ENCODE measurements around the gene CBLN3. TPM values are rescaled to one million over a fixed set of nuclear protein-coding genes. Genes with fewer than 3 reads are reported as not detected.
"Not testable (repeated sequence)": the region's sequence is repeated elsewhere in the genome, so short reads cannot be mapped to it uniquely, and the experiment has no call there.

The CBLN3 gene
- total RNA-seq, 1 donor from 2014 or later, result 2.4 TPM

DNA sequence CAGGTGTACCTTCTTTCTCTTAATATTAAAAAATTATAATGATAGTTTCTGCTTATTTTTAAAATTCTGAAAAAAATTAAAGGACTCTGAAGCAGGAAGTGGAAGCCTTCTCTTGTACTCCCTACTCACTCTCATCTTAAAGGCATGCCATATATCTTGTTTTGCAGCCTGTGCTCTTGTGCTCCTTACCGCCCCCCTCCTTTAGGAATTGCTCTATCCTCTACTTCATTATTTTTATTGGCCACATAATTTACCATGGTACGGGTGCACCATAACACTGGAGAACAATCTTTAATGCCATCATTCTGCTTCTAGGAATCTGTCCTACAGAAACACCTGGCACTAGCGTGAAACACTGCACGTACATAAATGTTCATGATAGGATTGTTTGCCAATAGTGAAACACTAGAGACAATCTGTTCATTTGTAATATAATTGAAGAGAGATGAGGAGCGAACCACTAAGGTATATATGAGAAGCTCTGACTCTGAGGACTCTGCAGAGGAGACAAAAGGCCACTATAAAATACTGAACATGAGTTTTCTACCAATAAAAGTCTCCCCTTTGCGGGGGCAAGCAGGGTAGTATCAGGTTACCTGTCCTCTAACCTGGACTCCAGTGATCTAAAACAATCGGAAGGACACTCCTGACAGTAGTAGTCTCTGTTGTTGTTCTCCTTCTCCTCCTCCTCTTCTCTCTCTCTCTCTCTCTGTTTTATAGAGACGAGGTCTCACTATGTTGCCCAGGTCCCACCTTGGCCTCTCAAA, 37.0 kb downstream of the CBLN3 start:
- DNase-seq (ENCODE audit: extremely low spot score, unreplicated experiment), result no peak
- peaks cover 5% of the 10 kb centered on the region for H3K9me3 Mint-ChIP-seq
- no peaks in the 10 kb centered on the region for H3K36me3 Mint-ChIP-seq
- peaks cover 56% of the 10 kb centered on the region for H3K4me1 Mint-ChIP-seq (ENCODE audit: unreplicated experiment)
- H3K4me3 Mint-ChIP-seq, result peak overlapping the region; percentile 56
- H3K27ac Mint-ChIP-seq, result peak overlapping the region; percentile 76
- TF ChIP-seq, protein P1, sequence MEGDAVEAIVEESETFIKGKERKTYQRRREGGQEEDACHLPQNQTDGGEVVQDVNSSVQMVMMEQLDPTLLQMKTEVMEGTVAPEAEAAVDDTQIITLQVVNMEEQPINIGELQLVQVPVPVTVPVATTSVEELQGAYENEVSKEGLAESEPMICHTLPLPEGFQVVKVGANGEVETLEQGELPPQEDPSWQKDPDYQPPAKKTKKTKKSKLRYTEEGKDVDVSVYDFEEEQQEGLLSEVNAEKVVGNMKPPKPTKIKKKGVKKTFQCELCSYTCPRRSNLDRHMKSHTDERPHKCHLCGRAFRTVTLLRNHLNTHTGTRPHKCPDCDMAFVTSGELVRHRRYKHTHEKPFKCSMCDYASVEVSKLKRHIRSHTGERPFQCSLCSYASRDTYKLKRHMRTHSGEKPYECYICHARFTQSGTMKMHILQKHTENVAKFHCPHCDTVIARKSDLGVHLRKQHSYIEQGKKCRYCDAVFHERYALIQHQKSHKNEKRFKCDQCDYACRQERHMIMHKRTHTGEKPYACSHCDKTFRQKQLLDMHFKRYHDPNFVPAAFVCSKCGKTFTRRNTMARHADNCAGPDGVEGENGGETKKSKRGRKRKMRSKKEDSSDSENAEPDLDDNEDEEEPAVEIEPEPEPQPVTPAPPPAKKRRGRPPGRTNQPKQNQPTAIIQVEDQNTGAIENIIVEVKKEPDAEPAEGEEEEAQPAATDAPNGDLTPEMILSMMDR (conservative IDR thresholded peaks at IDR 0.05), result no peak
- H3K27me3 Mint-ChIP-seq, result no peaks in the 10 kb centered on the region

DNA sequence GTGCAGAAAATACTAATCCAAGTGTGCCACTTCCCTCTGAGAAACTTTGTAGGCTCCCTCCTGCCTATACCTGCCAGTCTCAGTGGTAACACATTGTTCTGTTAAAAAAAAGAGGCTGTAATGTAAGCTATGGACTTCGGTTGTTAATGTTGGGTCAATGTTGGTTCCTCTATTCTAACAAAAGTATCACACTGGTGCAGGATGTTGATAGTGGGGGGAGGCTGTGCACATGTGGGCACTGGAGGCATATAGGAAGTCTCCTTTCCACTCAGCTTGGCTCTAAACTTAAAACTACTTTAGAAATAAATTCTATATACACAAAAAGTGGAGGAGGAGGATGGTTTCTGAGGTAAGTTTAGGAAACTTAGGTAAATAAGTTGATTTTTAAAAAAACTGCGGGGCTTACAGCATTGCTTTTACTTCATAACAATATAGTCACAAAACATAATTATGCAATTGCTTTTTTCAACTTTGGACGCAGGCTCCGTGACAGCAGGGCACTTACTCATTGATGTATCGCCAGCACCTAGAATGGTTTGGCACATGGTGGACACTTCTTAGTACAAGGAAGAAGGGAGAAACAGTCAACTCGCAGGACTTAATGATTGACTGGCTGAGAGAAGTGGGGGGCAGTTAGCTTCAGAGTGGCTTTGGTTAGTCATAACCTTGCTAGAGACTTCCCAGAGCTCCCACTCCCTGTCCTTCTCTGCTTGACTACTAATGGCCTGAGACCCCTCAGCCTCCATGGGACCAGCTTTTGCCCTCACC, 38.6 kb downstream of the CBLN3 start:
- H3K4me3 Mint-ChIP-seq, result no peak overlapping the region
- H3K27ac Mint-ChIP-seq, result peak overlapping the region; percentile 76
- H3K36me3 Mint-ChIP-seq, result no peaks in the 10 kb centered on the region
- peaks cover 40% of the 10 kb centered on the region for H3K4me1 Mint-ChIP-seq (ENCODE audit: unreplicated experiment)
- DNase-seq (ENCODE audit: extremely low spot score, unreplicated experiment), result no peak
- TF ChIP-seq, protein P1 (conservative IDR thresholded peaks at IDR 0.05), result no peak
- no peaks in the 10 kb centered on the region for H3K27me3 Mint-ChIP-seq
- H3K9me3 Mint-ChIP-seq, result peaks cover 5% of the 10 kb centered on the region

DNA sequence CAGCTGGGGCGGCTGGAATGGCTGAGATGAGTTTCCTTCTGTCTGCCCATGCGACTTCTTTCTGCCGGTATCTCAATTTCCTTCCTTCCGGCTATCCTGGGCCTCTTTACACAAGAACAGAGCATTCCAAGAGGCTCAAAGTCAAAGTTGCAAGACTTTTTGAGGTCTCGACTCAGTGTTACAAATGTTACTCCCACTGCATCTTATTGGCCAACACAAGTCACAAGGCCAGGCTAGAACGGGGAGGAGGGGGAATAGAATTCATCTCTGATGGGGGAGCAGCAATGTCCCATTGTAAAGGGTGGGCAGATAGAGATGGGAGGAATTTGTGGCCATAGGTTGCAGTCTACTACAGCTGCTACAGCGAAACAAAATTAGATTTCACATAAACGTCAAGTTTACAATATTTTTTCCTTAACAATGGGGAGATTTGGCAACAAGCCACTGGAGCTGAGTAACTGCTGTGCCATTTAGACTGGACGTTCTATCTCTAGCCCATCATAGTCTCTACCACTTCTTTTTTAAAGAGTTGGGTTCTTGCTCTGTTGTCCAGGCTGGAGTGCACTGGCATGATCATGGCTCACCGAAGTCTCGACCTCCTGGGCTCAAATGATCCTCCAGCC, 40.1 kb downstream of the CBLN3 start:
- DNase-seq (ENCODE audit: extremely low spot score, unreplicated experiment), result no peak
- Mint-ChIP-seq H3K9me3 (peaks cover 5% of the 10 kb centered on the region), H3K36me3 (no peaks in the 10 kb centered on the region), H3K4me1 (ENCODE audit: unreplicated experiment) (peaks cover 36% of the 10 kb centered on the region), H3K4me3 (no peak overlapping the region), H3K27ac (peak overlapping the region; percentile 43), H3K27me3 (no peaks in the 10 kb centered on the region)
- TF ChIP-seq, protein P1 (conservative IDR thresholded peaks at IDR 0.05), result no peak

DNA sequence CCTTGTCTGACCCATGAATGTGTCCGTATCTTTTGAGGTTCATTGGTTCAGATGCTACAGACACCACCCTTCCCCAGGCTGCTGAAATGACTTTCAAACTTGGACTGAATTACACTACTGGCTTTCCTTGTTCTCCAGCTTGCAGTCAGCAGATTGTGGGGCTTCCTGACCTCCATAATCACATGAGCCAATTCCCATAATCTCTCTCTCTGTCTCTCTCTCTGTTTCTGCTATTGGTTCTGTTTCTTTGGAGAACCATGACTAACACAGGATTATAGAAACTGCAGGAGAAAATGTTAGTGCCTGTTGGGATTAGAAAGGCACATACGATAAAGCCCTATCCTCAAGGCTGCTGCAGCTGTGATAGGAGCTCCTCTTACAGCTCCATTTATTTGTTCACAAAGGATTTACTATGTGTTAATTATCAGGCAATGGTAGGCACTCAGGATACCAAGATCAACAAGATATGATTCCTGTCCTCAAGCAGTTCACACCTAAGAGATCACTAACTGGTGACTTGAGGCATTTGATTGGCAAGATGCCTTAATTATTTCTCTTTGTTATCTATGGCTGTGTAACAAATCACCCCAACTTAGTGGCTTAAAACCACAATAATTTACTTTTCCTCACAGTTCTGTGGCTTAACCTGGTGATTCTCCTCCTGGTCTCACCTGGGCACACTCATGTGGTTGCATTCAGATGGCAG, 40.8 kb downstream of the CBLN3 start:
- peaks cover 5% of the 10 kb centered on the region for H3K9me3 Mint-ChIP-seq

DNA sequence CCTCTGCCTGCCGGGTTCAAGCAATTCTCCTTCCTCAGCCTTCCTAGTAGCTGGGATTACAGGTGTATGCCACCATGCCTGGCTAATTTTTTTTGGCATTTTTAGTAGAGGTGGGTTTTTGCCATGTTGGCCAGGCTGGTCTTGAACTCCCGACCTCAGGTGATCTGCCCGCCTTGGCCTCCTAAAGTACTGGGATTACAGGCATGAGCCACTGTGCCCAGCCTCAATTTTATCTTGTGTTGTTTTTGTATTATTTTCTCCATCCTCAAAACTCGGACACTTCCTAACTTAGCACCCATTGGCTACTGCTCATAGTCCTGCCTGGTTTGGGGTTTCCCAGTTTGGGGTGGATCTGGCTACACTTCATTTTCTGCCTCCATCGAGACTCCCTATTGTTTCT, 41.9 kb downstream of the CBLN3 start:
- not testable (repeated sequence) for H3K9me3 Mint-ChIP-seq; H3K27me3 Mint-ChIP-seq; H3K27ac Mint-ChIP-seq; H3K36me3 Mint-ChIP-seq; DNase-seq (ENCODE audit: extremely low spot score, unreplicated experiment); H3K4me3 Mint-ChIP-seq
- peaks cover 25% of the 10 kb centered on the region for H3K4me1 Mint-ChIP-seq (ENCODE audit: unreplicated experiment)

More for the DNA sequence above, 40.8 kb downstream of the CBLN3 start:
- TF ChIP-seq, protein P1 (conservative IDR thresholded peaks at IDR 0.05), result no peak
- H3K4me1 Mint-ChIP-seq (ENCODE audit: unreplicated experiment), result peaks cover 29% of the 10 kb centered on the region
- no peaks in the 10 kb centered on the region for H3K27me3 Mint-ChIP-seq
- H3K4me3 Mint-ChIP-seq, result no peak overlapping the region
- no peak for DNase-seq (ENCODE audit: extremely low spot score, unreplicated experiment)
- H3K27ac Mint-ChIP-seq, result peak overlapping the region; percentile 43
- no peaks in the 10 kb centered on the region for H3K36me3 Mint-ChIP-seq
